ENCODE measurements around the gene CDKAL1.

Gene CDKAL1

DNA sequence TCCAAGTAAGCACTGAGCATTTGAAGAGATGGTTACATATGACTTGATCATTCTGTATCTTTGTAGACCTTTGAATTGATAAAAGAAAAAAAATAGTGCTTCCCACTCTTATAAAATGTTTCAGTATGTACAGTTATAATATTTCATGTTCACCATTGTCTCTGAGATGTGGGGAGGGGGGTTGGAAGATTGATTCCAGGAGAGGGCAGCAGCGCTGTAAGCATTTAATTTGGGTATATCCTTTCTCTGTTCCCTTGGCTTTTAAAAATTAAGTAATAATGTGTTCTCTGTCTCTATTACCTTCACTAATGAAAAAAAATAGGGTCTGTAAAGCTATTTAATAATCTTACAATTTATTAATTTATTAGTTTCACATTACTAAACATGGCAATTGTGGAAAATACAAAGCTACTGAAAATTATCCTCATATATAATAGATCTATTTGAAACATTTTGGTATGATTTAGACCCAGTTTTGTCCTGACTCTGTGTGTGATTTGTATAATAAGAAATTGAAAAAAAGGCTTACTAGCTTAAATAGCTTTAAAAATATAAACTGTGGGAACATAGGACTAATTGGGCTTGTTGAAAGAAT lies 341.2 kb downstream of the CDKAL1 start:
- no peak overlapping the region for H3K4me3 ChIP-seq (replicated peaks; ENCODE audit: low read depth, low read length)
- peak; percentile 73 for DNase-seq (ENCODE audit: low read depth)
- TF ChIP-seq, protein P1, sequence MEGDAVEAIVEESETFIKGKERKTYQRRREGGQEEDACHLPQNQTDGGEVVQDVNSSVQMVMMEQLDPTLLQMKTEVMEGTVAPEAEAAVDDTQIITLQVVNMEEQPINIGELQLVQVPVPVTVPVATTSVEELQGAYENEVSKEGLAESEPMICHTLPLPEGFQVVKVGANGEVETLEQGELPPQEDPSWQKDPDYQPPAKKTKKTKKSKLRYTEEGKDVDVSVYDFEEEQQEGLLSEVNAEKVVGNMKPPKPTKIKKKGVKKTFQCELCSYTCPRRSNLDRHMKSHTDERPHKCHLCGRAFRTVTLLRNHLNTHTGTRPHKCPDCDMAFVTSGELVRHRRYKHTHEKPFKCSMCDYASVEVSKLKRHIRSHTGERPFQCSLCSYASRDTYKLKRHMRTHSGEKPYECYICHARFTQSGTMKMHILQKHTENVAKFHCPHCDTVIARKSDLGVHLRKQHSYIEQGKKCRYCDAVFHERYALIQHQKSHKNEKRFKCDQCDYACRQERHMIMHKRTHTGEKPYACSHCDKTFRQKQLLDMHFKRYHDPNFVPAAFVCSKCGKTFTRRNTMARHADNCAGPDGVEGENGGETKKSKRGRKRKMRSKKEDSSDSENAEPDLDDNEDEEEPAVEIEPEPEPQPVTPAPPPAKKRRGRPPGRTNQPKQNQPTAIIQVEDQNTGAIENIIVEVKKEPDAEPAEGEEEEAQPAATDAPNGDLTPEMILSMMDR (IDR thresholded peaks at IDR 0.05; ENCODE audit: low read length, missing control alignments), result peak; percentile 59

DNA sequence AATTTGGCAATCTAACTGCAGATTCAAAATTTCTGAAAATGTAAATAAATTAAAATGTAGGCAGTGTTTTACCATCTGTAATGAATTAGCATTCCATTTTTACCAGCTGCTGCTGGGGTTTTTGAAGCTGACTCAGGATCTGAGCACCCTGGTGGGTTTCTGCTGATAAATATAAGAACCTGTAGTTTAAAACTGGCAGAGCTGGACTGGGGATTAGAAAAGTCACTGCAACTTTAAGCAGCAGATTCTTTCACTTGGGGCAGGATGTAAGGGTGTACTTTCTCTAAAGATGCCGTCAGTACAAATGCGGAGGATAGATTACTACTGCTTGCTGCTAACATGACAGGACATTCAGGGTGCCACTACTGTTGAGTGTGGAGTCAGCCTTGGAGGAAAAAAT lies 341.8 kb downstream of the CDKAL1 start:
- TF ChIP-seq, protein P1 (IDR thresholded peaks at IDR 0.05; ENCODE audit: low read length, missing control alignments), result no peak
- no peak overlapping the region for H3K4me3 ChIP-seq (replicated peaks; ENCODE audit: low read depth, low read length)
- peak; percentile 50 for DNase-seq (ENCODE audit: low read depth)

DNA sequence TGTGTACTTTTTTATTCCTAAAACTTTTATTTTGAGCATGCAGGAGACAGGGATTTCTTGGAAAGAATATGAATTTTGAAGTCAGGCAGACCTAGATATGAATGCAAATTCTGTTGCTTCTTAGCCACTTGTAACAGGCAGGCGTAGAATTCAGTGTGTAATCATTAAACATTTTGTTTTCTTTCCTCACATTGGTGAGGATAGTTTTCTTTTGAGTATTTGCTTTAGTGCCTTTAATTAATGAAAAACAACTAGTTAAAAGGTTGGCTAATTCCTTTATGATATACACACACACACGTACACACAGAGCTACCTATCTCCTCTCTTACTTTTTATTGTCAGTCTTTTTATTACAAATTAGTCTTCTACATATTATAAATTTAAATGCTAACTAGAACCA lies 342.3 kb downstream of the CDKAL1 start:
- no peak overlapping the region for H3K4me3 ChIP-seq (replicated peaks; ENCODE audit: low read depth, low read length)
- DNase-seq (ENCODE audit: low read depth), result no peak

DNA sequence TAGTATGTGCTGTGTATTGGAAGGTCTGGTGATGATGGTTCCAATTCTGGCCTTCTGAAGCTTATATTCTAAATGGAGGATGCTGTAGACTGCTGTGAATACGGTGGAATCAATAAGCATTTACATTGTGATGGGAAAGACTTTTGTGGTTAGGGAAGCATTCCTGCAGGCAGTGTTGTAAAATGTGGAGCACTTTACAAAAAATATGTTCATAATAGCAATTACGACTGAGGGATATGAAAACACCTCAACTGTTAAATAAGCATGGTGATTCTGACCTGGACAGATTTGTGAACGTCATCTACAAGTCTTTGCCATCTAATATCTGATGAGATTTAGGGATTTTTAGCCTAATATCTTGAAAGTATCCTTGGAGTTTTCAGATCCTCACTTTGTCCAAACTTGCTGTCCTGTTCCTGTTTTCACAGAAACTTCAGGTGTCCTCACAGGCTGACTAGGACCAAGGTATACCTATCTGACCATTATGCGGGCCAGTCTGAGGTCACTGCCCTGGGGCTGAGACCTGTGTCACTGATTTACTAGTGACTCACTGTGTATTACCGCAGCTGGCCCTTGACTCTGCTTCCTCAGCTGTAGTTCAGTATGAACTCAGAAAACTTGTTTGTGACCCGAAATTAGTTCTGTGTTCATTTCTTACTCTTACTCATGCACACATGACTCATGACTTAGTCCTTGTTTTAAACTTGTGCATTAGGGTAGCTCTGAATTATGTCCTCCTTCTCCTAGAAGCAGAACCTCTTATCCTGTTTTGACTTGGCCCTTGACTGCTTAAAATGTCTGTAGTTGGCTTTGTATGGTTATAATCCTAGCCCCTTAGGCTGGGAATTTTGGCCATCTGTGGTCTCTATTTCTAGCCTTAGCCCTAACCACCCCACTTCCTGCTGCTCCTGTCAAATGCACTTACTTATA lies 343.0 kb downstream of the CDKAL1 start:
- TF ChIP-seq, protein P1 (IDR thresholded peaks at IDR 0.05; ENCODE audit: low read length, missing control alignments), result no peak
- peak; percentile 85 for DNase-seq (ENCODE audit: low read depth)
- H3K4me3 ChIP-seq (replicated peaks; ENCODE audit: low read depth, low read length), result no peak overlapping the region

More for the DNA sequence above, 342.3 kb downstream of the CDKAL1 start:
- TF ChIP-seq, protein P1 (IDR thresholded peaks at IDR 0.05; ENCODE audit: low read length, missing control alignments), result no peak

DNA sequence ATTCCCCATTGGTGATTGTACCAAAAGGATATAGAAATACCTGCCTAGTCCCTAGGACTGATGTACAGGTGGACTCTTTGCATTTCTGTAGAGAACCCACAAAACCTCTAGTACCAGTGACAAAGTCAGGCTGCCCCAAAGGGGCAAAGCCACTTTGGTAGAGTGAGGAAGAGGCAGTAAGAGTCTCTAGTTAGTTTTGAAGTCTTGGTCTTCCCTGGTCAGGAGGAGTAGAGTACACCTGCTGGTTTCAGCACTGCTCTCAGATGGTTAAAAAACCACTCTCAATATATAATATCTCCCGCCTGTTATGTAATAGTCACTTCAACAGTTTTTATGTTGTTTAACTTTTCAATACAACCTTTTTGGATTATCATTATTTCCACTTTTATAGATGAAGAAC lies 344.9 kb downstream of the CDKAL1 start:
- H3K4me3 ChIP-seq (replicated peaks; ENCODE audit: low read depth, low read length), result no peak overlapping the region
- TF ChIP-seq, protein P1 (IDR thresholded peaks at IDR 0.05; ENCODE audit: low read length, missing control alignments), result no peak
- no peak for DNase-seq (ENCODE audit: low read depth)

DNA sequence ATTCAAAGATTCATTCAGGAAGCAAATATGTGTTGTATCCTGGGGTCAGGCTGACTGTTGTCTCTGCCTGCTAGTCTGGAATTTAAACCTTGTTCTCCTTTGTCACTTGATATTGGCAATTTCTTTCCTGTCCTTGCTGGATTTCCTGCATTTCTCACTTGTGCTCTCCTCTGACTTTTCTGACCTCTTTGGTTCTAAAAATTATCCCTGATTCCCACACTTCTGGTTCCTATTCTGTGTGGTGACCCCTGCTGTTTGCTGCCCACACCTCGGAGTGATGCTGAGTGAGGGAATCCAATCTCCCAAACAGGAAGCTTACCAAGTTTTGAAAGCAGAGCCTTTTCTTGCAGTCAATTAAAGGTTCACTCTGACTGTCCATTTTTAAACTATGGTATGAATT lies 345.3 kb downstream of the CDKAL1 start:
- TF ChIP-seq, protein P1 (IDR thresholded peaks at IDR 0.05; ENCODE audit: low read length, missing control alignments), result no peak
- DNase-seq (ENCODE audit: low read depth), result no peak
- no peak overlapping the region for H3K4me3 ChIP-seq (replicated peaks; ENCODE audit: low read depth, low read length)
